ENCODE data around the gene FGF5.

The FGF5 gene

GRCh38 chr4:80253510-80253909 lies 13.0 kb upstream of the FGF5 start:
- TF ChIP-seq, protein P1, sequence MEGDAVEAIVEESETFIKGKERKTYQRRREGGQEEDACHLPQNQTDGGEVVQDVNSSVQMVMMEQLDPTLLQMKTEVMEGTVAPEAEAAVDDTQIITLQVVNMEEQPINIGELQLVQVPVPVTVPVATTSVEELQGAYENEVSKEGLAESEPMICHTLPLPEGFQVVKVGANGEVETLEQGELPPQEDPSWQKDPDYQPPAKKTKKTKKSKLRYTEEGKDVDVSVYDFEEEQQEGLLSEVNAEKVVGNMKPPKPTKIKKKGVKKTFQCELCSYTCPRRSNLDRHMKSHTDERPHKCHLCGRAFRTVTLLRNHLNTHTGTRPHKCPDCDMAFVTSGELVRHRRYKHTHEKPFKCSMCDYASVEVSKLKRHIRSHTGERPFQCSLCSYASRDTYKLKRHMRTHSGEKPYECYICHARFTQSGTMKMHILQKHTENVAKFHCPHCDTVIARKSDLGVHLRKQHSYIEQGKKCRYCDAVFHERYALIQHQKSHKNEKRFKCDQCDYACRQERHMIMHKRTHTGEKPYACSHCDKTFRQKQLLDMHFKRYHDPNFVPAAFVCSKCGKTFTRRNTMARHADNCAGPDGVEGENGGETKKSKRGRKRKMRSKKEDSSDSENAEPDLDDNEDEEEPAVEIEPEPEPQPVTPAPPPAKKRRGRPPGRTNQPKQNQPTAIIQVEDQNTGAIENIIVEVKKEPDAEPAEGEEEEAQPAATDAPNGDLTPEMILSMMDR (conservative IDR thresholded peaks at IDR 0.05; ENCODE audit: low read depth, low read length) = no peak

GRCh38 chr4:80254114-80254513 lies 12.3 kb upstream of the FGF5 start:
- no peak for DNase-seq (ENCODE audit: low read depth)
- TF ChIP-seq, protein P1 (conservative IDR thresholded peaks at IDR 0.05; ENCODE audit: low read depth, low read length) = no peak
- H3K4me3 ChIP-seq (ENCODE audit: low read length) = no peak overlapping the region

More at GRCh38 chr4:80253510-80253909, 13.0 kb upstream of the FGF5 start:
- H3K4me3 ChIP-seq (ENCODE audit: low read length) = no peak overlapping the region
- no peak for DNase-seq (ENCODE audit: low read depth)

DNA sequence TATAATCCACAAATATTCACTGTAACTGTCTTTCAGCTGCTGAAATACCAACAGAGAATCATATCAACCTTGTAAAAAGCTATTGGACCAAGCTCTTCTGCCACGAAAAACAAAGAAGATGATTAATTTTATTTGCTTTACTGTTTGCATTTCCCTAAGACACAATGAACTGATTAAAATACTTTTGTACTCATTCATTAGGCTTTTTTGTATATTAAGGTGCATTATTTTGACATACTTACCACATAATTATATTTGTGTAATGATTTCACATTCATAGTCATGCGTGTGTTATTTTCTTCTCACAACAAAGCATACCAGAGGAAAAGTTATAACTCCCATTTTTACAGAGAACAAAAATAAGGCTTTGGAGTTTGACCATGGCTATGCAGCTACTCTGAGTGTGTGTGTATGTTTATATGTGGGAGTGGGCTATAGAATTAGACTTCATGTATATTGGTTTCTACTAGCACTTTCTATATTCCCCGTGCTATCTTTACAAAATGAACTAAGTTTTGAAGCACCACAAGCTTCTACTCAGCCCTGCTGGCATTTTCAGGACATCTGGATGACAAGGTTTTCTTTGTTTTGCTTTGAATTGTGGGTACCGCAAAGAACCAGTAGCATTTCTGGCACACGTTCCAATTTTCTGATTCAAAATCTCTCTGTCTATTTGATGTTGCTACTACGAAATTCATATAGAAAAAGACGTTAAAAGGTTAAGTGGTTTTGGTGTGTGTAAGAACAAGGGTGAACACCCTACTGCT lies 11.0 kb upstream of the FGF5 start:
- TF ChIP-seq, protein P1 (conservative IDR thresholded peaks at IDR 0.05; ENCODE audit: low read depth, low read length) = no peak
- DNase-seq (ENCODE audit: low read depth) = no peak
- no peak overlapping the region for H3K4me3 ChIP-seq (ENCODE audit: low read length)

DNA sequence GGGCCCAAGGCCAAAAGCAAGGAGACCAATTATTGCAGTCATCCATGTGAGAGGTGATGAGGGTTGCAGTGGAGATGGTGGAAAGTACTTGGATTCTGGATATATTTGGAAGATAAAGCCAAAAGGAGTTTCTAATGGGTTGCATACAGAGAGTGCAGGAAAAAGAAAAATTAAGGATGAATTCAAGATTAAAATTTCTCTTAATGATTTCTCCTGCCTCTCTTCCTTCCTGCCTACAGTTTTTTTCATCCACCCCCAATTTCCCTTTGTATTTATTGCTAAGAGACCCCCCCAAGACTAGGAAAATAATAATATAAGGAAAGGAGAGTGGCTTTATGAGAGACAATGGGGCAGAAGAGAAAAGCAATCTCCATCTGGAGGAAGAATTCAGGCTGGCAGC lies 8.6 kb upstream of the FGF5 start:
- H3K4me3 ChIP-seq (ENCODE audit: low read length) = no peak overlapping the region
- TF ChIP-seq, protein P1 (conservative IDR thresholded peaks at IDR 0.05; ENCODE audit: low read depth, low read length) = no peak
- no peak for DNase-seq (ENCODE audit: low read depth)

DNA sequence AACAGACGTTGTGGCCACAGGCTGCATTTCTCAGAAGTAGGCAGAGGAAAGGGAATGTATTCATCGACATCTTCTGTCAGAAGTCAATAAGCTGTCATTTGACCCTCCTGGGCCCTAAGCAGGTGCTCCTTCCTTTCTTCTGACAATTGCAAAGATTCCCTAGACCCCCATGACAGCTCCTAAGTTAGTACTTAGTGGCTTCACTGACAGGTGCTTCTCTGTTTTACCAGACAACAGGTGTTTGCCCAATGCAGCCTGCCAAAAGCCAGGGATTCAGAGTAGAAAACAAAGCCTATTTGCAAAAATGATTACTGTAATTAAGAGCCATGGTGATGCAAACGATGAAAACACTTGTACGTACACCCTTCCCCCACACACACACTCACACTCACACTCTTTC lies 7.5 kb upstream of the FGF5 start:
- no peak overlapping the region for H3K4me3 ChIP-seq (ENCODE audit: low read length)
- no peak for DNase-seq (ENCODE audit: low read depth)
- TF ChIP-seq, protein P1 (conservative IDR thresholded peaks at IDR 0.05; ENCODE audit: low read depth, low read length) = no peak

GRCh38 chr4:80259817-80260216 lies 6.6 kb upstream of the FGF5 start:
- TF ChIP-seq, protein P1 (conservative IDR thresholded peaks at IDR 0.05; ENCODE audit: low read depth, low read length) = no peak
- no peak overlapping the region for H3K4me3 ChIP-seq (ENCODE audit: low read length)
- DNase-seq (ENCODE audit: low read depth) = no peak

- TF ChIP-seq, protein P1 (conservative IDR thresholded peaks at IDR 0.05; ENCODE audit: low read depth, low read length) = no peak
These were observed 4.4 kb upstream of the FGF5 start for GRCh38 chr4:80261989-80262600.

More at GRCh38 chr4:80261989-80262600, 4.4 kb upstream of the FGF5 start:
- no peak overlapping the region for H3K4me3 ChIP-seq (ENCODE audit: low read length)
- no peak for DNase-seq (ENCODE audit: low read depth)
